Mesenteric fat pad (tissue), 1 donor: ENCODE measurements around the gene MKRN1. TPM values are rescaled to one million over a fixed set of nuclear protein-coding genes. Genes with fewer than 3 reads are reported as not detected.
"Not testable (repeated sequence)": the region's sequence is repeated elsewhere in the genome, so short reads cannot be mapped to it uniquely, and the experiment has no call there.

Experiments
- DNase-seq: peaks from one replicate; pipeline ENCODE4 v3.0.0-alpha.2; 2020; ENCODE audit warnings: low spot score
- long read RNA-seq: library from polyadenylated mRNA; unstranded; transcript quantifications from one replicate; pipeline ENCODE4 v2.0.0, GENCODE V29; 2020
- total RNA-seq: library from RNA; stranded (reverse); fragmentation: NEBNext Ultra II Directional; extraction: Animal tissue kit (Norgen Biotek cat#: 25700); gene quantifications from one replicate; pipeline ENCODE4 v1.2.1, GENCODE V29; 2021
- donor health status: DM: yes; HTN: yes; CAD: no.

The MKRN1 gene, protein sequence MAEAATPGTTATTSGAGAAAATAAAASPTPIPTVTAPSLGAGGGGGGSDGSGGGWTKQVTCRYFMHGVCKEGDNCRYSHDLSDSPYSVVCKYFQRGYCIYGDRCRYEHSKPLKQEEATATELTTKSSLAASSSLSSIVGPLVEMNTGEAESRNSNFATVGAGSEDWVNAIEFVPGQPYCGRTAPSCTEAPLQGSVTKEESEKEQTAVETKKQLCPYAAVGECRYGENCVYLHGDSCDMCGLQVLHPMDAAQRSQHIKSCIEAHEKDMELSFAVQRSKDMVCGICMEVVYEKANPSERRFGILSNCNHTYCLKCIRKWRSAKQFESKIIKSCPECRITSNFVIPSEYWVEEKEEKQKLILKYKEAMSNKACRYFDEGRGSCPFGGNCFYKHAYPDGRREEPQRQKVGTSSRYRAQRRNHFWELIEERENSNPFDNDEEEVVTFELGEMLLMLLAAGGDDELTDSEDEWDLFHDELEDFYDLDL
- total RNA-seq = 58.5 TPM
- long read RNA-seq, transcript MKRN1-202 (5 exons, 1,601 nt) = minor isoform, 8 of 58 reads
- long read RNA-seq, transcript MKRN1-201 (8 exons, 3,151 nt) = major isoform, 39 of 58 reads
- long read RNA-seq, partial matches to known transcripts = 3 of 58 reads
- long read RNA-seq, other reads (novel, unspliced or antisense) = 7 of 58 reads

DNA sequence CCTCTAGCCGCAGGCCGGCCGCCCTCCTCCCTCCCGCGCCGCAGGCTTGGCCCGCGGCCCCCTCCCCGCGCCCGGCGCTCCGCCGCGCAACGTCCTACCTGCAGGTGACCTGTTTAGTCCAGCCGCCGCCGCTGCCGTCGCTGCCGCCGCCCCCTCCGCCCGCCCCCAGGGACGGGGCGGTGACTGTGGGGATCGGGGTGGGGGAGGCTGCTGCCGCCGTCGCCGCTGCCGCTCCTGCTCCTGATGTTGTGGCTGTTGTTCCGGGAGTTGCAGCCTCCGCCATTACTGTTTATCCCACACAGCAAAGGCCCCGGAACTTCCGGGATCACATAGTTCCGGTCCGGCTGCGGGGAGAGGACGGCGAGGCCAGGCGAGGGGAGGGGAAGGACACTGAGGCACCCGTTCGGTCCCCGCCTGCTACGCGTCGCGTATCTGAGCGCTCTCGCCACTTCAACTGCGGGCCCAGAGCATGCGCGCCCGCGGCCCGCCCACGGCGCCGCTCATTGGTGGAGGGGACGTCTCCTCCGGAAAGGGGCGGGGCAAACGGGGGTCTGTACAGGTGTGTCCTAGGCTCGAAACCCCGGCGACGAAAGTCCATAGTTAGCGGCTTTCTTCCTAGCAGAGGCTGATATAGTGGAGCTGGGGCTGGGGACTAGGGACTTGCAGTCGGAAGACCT lies at the start of gene MKRN1:
MKRN1 (minus strand) TSS at position 444 of the 677 bp plus-strand sequence; CDS start at position 283, 161 bp downstream.
- DNase-seq = peak; percentile 97

DNA sequence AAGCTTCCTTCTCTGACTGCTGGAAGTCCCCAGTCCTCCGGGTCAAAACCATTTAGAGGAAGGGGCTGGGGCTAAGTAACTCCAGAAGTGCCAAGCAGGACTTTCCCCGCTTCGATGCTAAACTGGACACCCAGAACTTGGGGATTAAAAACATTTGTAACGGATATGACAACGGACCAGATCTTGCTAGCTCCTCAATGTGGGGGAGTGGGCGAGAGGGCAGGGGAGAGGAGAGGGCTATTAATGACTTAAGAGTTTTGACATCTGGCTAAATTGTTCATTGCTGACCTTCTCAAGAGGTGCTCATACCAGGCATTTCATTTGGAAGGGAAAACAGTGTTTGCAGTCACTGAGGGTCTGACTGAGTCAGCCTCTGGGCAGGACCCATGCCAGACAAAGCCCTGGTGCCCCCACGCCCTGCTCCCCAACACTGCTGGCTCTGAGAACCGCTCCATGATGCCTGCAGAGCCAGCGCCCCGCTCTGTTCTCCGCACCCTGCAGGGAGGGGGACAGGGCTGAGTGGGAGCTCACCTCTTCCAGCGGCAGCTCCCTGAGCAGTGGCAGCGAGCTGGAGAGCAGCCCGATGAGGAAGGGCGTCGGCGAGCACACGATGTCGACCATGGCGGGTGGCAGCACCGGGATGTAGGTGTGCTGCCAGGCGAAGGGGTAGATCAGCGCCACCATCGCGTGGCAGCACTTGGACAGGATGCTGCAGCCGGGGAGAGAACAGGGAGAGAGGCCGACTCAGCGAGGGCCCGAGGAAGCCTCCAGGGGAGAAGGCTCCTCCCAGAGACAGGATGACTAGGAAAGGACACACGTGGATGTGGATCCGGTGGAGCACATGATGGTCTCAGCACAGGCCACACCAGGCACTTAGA lies 47.7 kb upstream of the MKRN1 start:
- DNase-seq = no peak

DNA sequence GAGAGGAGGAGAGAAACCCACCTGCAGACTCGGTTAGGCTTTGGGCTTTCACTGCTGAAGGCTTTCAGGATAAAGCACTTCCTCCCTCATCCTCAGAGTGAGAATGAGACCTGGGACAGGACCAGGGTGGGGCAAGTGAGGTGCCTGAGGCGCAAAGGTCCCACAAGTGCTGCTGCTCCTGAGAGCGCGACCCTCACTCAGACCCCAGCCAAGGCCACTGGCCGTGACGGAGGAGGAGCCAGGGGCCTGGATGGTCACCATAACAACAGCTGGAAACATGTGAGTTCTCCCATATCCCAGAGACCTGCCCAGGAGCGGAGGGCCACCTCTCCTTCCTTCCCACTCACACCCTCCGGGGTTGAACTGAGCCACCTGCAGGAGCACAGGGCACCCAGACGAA lies 46.9 kb upstream of the MKRN1 start:
- no peak for DNase-seq

DNA sequence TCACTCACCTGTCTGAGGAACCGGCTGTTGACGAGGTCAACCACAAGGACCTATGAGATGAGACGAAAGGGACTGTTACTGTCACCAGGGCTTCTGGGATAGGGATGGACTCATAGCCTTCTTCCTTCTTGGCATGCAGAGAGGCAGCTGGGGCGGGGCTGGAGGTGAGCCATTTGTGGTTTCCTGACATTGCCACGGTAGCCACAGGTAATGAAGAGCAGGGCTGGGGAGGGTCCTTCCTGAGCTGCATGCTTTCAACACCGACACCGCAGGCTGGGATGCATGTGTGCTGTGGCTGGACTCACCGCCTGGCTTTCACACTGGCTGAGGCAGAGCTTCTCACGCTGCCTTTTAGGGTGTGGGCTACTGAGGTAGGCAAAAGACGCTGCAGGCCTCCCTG lies 46.4 kb upstream of the MKRN1 start:
- no peak for DNase-seq

DNA sequence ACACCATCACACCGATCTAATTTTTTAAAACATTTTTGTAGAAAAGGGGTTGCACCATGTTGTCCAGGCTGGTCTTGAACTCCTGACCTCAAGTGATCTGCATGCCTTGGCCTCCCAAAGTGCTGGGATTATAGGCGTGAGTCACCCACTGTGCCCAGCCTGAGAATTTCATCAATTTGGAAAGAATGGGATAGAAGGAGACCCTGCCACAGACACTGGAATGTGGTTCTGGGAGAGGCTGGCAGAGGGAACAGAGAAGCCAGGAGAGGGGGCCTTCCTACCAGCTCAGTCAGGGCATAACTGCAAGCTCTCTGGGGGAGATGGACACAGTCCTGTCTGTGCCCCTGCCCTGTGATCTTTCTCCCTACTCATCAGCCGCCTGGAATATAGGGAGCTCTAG lies 42.1 kb upstream of the MKRN1 start:
- DNase-seq = no peak

DNA sequence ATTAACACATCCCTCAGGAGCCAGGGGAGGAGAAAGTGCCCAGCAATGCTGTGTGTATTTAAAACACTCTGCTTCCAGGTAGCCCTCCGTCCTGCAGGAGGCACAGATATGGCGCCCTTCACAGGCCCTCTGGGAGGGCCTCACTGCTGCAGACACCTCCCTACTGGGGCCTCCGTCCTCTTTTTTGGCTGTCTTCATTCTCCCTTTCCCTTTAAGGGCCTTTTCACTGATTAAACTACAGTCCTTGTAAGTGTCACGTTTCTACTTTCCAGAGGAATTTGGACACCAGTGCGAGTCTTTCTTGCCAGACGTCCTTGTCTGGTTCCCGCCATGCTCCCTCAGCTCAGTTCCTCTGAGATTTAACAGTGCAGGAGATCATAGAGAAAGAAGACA lies 39.7 kb upstream of the MKRN1 start:
- DNase-seq = no peak

DNA sequence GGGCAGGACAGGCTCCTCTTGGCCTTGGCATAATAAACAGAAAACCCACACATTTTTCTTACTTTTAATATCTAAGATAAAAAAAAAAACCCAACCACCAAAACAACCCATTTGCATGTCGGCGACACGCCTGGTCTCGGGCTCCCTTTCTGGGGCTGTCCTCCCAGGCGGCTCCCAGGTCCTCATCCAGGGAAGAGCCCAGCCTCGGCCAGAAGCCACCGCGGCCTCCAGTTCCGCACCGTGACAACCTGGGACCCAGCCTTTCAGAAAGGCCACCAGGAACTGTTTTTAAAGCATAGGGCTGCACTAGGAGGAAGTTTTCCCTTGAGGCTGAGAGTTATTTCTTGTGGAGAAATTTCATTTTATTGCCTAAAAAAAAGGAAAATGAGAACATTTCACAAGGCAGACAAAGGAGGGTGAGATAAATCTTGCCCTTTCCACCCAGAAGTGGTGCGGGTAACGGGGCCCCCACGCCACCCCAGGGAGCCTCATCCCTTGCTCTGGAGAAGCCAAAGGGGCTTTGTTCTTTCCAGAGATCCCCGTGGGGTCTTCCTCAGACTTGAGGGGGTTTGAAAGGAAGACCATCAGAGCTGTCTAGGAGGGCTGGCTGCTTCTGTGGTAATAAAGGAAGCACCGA lies 39.2 kb upstream of the MKRN1 start:
- DNase-seq = no peak

DNA sequence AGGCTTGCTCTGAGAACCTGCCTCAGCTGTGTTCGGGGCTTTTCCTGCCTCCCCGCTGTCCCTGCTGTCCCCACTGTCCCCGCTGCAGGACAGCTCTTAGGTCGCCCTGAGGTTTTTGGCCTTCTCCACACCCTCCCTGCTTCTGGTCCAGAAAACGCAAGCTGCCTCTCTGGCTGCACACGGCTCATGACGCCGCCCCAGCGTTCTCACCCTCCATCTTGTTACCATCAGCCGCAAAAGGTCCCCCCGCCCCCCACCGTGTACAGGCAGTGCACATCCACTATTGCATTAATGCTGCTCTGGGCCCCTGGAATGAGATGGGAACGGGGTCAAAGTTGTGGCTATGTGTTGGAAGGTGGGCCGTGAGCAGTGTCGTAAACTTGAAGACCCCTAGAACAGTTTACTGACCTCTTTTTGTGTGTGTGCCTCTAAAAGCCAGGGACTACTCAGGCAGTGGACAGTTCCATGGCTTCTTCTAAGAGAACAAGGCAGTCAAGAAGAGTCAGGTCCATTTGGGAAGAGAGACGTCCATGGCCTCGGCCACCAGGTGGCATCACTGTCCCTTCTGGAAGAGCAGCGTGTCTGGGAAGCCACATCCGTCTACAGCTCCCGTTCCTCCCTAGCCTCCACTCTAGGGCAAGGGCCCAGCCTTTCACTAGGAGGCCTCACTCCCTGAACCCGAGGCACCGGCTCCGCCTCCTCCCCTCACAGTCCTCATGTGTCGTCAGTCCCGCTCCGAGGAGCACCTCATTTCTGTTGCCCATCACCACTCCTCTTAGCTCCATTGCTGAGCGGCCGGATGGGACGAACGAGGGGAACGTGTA lies 38.5 kb upstream of the MKRN1 start:
- DNase-seq = peak; percentile 91

DNA sequence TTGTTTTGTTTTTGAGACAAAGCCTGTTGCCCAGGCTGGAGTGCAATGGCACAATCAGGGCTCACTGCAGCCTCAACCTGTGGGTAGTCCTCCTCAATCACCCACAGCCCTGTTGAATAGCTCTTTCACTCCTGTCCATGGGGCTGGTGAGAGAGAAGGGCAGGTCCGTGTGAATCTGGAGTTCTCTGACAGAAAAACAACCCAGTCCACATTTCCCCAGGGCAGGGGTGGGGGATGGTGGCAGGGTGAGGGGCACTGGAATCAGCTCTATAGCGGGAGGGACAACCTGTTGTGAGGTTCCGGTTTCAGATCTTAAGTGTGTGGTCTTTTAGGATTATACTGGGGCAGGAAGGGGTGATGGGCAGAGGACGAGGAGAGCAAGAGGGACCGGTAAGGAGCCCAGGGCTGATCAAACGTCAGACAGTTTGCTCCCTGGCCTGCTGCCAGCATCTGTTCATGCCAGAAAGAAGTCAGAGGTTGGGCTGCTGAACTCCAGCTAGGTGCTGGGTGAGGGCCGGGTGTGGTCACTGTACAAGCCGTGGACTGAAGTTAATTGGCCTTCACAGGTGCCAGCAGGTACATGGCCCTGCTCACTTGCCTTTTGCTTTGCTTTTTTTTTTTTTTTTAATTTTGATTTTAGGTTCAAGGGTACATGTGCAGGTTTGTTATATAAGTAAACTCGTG lies 33.2 kb upstream of the MKRN1 start:
- DNase-seq = no peak

DNA sequence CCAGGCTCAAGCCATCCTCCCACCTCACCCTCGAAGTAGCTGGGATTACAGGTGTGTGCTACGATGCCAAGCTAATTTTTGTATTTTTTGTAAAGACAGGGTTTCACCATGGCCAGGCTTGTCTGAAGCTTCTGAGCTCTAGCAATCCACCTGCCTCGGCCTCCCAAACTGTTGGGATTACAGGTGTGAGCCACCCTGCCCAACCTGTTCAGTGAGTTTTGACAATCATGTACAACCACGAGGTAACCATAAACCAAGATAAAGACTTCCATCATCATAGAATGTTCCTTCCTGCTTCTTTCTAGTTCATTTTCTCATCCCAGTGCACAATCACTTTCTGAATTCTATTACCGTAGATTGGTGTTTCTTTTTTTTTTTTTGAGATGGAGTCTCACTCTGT lies 30.5 kb upstream of the MKRN1 start:
- DNase-seq = no peak

DNA sequence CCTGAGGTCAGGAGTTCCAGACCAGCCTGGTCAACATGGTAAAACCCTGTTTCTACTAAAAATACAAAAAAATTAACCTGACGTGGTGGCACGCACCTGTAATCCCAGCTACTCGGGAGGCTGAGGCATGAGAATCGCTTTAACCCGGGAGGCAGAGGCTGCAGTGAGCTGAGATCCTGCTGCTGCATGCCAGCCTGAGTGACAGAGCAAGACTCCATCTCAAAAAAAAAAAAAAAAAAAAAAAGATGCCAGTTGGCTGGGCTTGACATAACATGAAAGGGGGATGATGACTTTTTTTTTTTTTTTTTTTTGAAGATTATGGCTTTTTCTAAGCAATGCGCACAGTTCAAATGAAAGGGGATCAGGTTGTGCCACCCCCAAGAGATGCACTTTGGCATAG lies 28.3 kb upstream of the MKRN1 start:
- not testable (repeated sequence) for DNase-seq

DNA sequence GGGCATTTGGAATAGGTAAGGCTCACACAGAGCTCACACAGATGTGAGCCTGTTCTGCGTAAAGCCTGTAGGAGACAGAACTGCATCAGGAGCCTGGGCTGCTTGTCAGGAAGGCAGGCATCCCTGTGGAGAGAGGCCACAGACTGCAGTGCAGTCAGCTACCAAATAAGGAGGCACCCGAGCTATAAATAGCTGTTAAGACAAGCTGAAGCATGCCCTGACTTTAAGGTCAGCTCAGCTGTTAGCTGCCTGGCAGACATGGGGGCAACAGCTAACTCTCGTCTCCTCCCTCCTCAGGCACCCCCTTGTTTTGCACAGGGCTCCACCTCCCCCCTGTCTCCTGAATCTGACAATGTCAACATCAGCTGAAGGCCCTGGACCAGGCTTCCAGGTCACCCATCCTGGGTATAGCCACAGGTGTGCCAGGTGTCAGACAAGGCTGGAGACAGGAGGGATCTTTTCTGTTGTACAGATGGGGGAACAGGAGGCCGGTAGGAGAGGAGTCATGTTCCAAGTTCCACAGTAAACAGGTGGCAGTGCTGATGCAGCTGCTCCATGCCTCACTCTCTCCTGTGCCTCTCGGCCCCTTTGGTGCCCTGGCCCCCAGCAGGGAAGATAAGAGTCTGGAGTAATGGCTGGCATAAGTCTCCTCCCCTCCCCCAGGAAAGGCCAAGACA lies 27.6 kb upstream of the MKRN1 start:
- no peak for DNase-seq

DNA sequence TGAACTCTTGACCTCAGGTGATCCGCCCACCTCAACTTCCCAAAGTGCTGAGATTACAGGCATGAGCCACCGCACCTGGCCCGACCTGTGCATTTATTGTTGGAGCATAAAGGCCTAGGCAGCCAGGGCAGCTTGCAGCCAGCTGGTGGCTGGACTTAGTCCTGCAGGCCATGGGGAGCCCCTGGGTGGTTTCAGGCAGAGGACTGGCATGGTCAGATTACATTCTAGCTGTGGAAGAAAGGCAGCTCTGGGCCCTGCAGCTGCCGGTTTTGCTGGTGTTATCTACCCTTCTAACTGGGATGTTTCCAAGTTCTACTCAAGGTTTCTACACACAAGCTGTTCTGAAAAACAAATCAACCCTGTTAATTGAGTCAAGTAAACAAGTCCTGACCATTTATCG lies 22.7 kb upstream of the MKRN1 start:
- DNase-seq = no peak

DNA sequence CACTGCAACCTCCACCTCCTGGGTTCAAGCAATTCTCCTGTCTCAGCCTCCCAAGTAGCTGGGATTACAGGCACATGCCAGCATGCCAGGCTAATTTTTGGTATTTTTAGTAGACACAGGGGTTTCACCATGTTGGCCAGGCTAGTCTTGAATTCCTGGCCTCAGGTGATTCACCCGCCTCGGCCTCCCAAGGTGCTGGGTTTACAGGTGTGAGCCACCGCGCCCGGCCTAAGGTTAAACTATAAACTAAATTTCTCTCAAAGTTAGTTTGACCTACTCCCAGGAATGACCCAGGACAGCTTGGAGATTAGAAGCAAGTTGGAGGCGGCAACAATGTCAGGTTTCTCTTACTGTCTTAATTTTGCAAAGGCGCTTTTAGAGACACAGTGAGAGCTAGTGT lies 18.5 kb upstream of the MKRN1 start:
- not testable (repeated sequence) for DNase-seq

DNA sequence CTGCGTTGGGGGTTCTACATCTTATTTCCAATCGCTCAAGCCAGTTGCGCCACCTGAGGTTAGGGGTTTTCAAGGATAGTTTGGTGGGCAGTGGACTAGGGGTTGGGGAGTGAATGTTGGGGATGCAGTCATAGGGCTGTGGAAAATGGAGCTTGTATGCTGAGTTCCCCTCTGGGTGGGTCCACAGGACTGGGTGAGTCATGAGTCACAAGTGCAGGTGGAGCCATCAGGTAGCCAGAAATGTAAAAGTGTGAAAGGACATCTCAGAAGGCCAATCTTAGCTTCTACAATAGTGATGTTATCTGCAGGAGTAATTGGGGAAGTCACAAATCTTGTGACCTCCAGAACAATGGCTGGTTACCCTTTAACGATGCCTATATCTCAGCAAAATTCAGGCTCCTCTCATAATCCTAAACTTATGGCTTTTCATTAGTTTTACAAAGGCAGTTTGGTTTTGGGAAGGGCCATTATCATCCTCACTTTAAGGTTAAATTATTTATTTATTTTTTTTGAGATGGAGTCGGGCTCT lies 18.0 kb upstream of the MKRN1 start:
- DNase-seq = no peak

DNA sequence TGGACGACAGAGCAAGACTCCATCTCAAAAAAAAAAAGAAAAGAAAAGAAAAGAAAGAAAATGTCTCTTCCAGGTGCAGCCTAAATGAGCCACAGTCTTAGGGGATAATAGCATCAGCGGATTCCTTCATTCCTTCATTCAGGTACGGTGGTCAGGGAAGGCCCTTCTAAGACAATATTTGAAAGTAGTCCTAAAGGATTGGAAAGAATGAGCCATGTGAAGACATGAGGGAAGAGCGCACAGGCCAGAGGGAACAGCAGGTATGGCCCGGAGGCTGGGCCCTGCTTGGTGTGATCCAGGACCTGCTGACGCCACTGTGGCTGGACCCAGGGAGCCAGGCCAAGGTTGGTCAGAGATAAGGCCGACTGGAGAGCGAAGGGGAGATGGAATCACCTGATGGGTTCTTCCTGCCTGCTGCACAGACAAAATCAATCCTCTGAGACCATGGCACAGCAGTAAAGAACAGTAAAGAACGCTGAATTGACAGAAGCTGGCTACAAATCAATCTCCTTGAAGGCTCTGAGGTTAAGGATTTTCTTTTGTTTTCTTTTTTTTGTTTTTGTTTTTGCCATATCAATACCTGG lies 16.3 kb upstream of the MKRN1 start:
- no peak for DNase-seq

DNA sequence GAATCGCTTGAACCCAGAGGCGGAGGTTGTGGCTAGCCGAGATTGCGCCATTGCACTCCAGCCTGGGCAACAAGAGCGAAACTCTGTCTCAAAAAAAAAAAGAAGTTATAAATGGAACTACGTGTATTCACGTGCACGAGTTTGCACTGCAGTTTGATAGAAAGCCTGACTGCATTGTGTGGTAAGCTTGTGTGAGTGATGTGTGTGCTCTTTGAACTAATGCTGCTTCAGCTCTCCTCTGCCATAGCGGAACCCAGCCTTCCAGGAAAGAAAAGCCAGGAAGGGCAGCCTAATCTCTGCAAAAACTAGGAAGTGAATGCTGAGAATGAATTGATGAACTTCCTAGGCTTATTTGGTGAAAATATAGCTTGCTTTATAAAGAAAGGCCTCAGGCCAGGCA lies 15.6 kb upstream of the MKRN1 start:
- no peak for DNase-seq

DNA sequence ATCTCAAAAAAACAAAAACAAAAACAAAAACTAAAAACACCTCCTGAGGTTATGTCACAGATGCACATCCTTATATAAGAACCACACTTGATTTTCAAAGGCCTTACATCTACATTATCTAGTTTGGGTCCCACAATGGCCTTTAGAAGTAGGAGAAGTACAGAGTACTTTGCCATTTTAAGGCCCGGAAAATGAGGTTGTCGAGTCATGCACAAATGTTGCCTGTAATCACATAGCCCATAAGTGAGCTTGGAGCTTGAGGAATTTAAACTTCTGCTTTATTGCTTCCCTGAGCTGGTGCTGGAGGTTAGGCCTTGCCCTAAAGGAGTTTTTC lies 9.7 kb upstream of the MKRN1 start:
- DNase-seq = no peak
